Pancreas (tissue), 10 donors: Measurements from ENCODE around the gene NDUFA5. TPM values are rescaled to one million over a fixed set of nuclear protein-coding genes. Genes with fewer than 3 reads are reported as not detected.

ENCODE experiments used
- ATAC-seq, 4 donors: fragments of 200-7000 bp; cut with Tn5 transposase; one replicate each; pipeline versions ENCODE4 v1.8.0 to v1.9.1; 2020; ENCODE audit warnings: mild to moderate bottlenecking in 4 of 4, moderate library complexity in 4 of 4
- DNase-seq, 6 donors: peaks; one replicate each; pipeline ENCODE4 v3.0.0-alpha.2; 2020
- FAIRE-seq: peaks from 2 replicates; lab custom pipeline; 2012; peaks lifted over from hg19 to GRCh38; lab: Jason Lieb, UNC
- H3K27ac ChIP-seq, 4 donors: fragments of 200-600 bp; sonication (generic); 1 replicate in 3 of 4; 2 replicates in 1 of 4; pipeline versions ENCODE4 v1.5.0 to v1.8.0; 2020
- H3K27me3 ChIP-seq, 4 donors: fragments of 200-600 bp; one replicate each; pipeline ENCODE4 v1.8.0; 2021
- H3K36me3 ChIP-seq, 3 donors: fragments of 200-600 bp; sonication (generic) in 1 of 3; one replicate each; pipeline versions ENCODE4 v1.5.0 to v1.8.0; 2020 to 2021
- H3K4me1 ChIP-seq, 3 donors: fragments of 200-600 bp; one replicate each; pipeline ENCODE4 v1.8.0; 2021
- H3K4me3 ChIP-seq, 4 donors: fragments of 200-600 bp; sonication (generic) in 2 of 4; one replicate each; pipeline versions ENCODE4 v1.5.0 to v1.8.0; 2020 to 2021
- H3K9me3 ChIP-seq, 4 donors: fragments of 200-600 bp; one replicate each; pipeline ENCODE4 v1.8.0; 2021
- WGBS, 2 donors: extraction: QIAGEN DNeasy Blood & Tissue Kit; methylation state at CpG; one replicate each; pipeline ENCODE4 v1.1.7; 2013; 5-methylcytosine and 5-hydroxymethylcytosine counted together
- intact Hi-C, 3 donors: fragments of 100-400 bp; cut with DNase I; formaldehyde crosslinking; loops; one replicate each; pipeline versions ENCODE4 v1.11.1 to v1.14.2; 2022
- polyA plus RNA-seq, 2 donors: library from polyadenylated mRNA; stranded (reverse); fragments of 200-250 nt; gene quantifications; one replicate each; pipeline ENCODE4 v1.2.3, GENCODE V29; 2013
- total RNA-seq, 6 donors: library from RNA; stranded (reverse); fragmentation: NEBNext Ultra II Directional in 4 of 6; extraction: Animal tissue kit (Norgen Biotek cat#: 25700) in 4 of 6; gene quantifications; one replicate each; pipeline versions ENCODE4 v1.2.1 to v1.2.4, GENCODE V29; 2021 to 2023
- TF ChIP-seq, protein P1 (sequence below), 4 donors: fragments of 200-600 bp; sonication (generic) in 3 of 4; IDR thresholded peaks; one replicate each; pipeline versions ENCODE4 v1.5.0 to v1.8.0; 2021; ENCODE audit warnings: antibody characterized with exemption in 4 of 4
- donor health status: healthy with polysubstance abuse.
- donor health status: DM: no; HTN: no; CAD: no; lungs with moderate emphysema.
- donor health status: DM: no; HTN: no; CAD: no.
- donor health status: control.
- donor health status: control.
- donor health status: Bipolar disorder and iron deficiency.
- donor health status: DM: yes; HTN: yes; CAD: no.
- donor health status: DM: no; HTN: no; CAD: no.
- donor health status: DM: no; HTN: no; CAD: no.
- donor health status: DM: yes; HTN: yes; CAD: no.

The NDUFA5 gene
- total and polyA plus RNA-seq, 8 donors, result 19.4 to 83.5 (median 37.3) TPM

DNA sequence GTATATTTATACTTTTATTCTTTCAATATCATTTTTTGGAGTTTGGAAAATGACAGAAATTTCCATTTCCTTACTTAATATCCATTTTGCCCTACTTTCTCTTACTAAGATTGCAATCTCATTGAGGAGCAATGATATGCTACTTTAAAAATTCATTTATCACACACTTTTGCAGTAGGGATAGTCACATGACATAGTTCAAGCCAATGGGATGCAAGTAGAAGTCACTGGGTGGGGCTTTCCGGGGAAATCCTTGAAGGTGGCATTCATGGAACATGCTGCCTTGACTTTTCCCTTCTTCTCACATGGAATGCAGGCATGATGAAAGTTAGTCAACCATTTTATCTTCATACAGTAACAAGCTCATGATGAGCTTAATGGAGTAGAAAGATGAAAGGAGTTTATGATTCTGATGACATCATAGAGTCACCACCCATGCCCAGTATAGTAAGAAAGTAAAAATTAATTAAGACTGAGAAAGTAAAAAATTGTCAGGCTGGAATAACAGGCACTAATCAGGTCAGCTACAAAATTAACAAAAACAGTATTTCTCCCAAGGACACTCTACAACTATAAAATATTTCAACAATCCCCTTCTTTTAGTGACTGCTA is 56.6 kb downstream of the NDUFA5 start:
- no peaks in the 10 kb centered on the region for H3K36me3 ChIP-seq
- no peaks in the 10 kb centered on the region for H3K9me3 ChIP-seq
- FAIRE-seq (no peak), ATAC-seq (no peak), DNase-seq (no peak)
- 90 to 91% methylated on average over 1 of the region's 1 CpG for WGBS, 2 donors
- H3K4me1 ChIP-seq, result no peaks in the 10 kb centered on the region
- no peaks in the 10 kb centered on the region for H3K27me3 ChIP-seq
- TF ChIP-seq, protein P1, sequence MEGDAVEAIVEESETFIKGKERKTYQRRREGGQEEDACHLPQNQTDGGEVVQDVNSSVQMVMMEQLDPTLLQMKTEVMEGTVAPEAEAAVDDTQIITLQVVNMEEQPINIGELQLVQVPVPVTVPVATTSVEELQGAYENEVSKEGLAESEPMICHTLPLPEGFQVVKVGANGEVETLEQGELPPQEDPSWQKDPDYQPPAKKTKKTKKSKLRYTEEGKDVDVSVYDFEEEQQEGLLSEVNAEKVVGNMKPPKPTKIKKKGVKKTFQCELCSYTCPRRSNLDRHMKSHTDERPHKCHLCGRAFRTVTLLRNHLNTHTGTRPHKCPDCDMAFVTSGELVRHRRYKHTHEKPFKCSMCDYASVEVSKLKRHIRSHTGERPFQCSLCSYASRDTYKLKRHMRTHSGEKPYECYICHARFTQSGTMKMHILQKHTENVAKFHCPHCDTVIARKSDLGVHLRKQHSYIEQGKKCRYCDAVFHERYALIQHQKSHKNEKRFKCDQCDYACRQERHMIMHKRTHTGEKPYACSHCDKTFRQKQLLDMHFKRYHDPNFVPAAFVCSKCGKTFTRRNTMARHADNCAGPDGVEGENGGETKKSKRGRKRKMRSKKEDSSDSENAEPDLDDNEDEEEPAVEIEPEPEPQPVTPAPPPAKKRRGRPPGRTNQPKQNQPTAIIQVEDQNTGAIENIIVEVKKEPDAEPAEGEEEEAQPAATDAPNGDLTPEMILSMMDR (IDR thresholded peaks at IDR 0.05), result no peak
- H3K27ac ChIP-seq, result no peak overlapping the region
- intact Hi-C loops, result no loop called here
- H3K4me3 ChIP-seq, result no peak overlapping the region

DNA sequence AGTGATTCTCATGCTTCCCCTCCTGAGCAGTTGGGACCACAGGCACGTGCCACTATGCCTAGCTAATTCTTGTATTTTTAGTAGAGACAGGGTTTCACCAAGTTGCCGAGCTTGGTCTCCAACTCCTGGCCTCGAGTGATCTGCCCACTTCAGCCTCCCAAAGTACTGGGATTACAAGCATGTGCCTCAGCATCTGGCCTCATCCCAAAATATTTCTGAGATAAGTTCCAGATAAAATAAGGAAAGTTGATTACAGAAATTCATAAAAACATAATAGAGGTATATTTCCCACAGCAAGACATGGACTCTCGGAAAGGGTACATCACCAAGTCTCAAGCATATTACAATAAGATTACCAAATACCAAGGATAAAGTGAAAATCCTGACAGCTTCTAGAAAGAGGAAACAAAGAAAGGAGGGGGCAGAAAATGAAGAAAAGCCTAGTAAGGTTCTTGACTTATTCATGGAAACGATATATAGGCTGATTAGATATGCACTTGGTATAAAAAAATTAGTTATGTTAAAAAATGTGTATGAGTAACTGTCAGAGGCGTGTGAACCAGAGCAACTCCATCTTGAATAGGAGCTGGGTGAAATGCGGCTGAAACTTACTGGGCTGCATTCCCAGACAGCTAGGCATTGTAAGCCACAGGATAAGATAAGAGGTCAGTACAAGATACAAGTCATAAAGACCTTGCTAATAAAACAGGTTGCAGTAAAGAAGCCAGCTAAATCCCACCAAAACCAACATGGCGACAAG is 58.2 kb downstream of the NDUFA5 start:
- no peaks in the 10 kb centered on the region for H3K9me3 ChIP-seq
- no peaks in the 10 kb centered on the region for H3K36me3 ChIP-seq
- H3K27ac ChIP-seq, result no peak overlapping the region
- no peaks in the 10 kb centered on the region for H3K4me1 ChIP-seq
- FAIRE-seq (no peak), ATAC-seq (peak in 1 of 4 donors; percentile 47), DNase-seq (no peak)
- WGBS, 2 donors, result 59 to 62% methylated on average over 8 of the region's 8 CpGs
- intact Hi-C loops, result no loop called here
- TF ChIP-seq, protein P1 (IDR thresholded peaks at IDR 0.05), result no peak
- no peaks in the 10 kb centered on the region for H3K27me3 ChIP-seq
- H3K4me3 ChIP-seq, result no peak overlapping the region

DNA sequence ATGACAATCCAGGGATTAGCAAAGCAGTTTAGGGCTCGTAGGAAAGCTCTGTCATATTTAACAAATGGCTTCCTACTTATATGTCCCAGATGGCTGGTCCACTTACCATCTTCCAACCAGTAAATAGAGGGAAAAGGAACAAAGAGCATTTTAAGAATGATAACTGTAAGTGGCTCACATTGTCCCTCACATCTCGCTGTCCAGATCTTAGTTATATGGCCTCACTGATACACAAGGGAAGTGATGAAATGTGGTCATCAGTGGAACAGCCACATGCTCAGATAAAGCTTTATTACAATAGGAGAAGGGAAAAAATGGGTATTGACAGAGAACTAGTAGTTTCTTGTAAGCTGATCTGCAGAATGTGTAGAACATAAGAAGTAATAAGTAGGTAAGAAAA is 59.0 kb downstream of the NDUFA5 start:
- no peak overlapping the region for H3K4me3 ChIP-seq
- no peak overlapping the region for H3K27ac ChIP-seq
- H3K36me3 ChIP-seq, result no peaks in the 10 kb centered on the region
- ATAC-seq (no peak), FAIRE-seq (no peak), DNase-seq (no peak)
- TF ChIP-seq, protein P1 (IDR thresholded peaks at IDR 0.05), result no peak
- 75 to 83% methylated on average over 2 of the region's 2 CpGs for WGBS, 2 donors
- H3K9me3 ChIP-seq, result no peaks in the 10 kb centered on the region
- intact Hi-C loops, result no loop called here
- no peaks in the 10 kb centered on the region for H3K27me3 ChIP-seq
- H3K4me1 ChIP-seq, result no peaks in the 10 kb centered on the region

DNA sequence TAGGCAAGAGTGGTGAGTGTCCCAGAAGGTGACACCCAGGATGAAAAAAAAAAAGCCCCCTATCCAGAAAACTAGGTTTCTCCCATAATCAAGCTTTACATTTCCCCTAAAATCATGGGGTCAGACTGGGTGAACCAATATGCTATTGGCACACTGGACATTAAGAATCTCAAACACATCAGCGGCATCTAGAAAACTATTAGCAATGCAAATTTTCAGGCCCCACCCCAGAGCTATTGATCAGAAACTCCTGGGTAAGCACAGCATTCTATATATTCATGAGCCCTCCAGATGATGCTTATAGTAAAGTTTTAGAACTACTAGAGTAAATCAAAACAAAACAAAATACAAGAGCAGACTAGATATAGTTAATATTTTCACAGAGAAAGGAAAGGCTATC is 59.6 kb downstream of the NDUFA5 start:
- ATAC-seq, result no peak
- H3K27ac ChIP-seq, result no peak overlapping the region
- no peak for DNase-seq
- TF ChIP-seq, protein P1 (IDR thresholded peaks at IDR 0.05), result no peak
- H3K4me1 ChIP-seq, result no peaks in the 10 kb centered on the region
- 73 to 81% methylated on average over 1 of the region's 1 CpG for WGBS, 2 donors
- H3K9me3 ChIP-seq, result no peaks in the 10 kb centered on the region
- intact Hi-C loops, result no loop called here
- H3K27me3 ChIP-seq, result no peaks in the 10 kb centered on the region
- H3K36me3 ChIP-seq, result no peaks in the 10 kb centered on the region
- no peak overlapping the region for H3K4me3 ChIP-seq
- FAIRE-seq, result no peak
